HepG2 (cell line): ENCODE measurements around the gene CA14. TPM values are rescaled to one million over a fixed set of nuclear protein-coding genes. Genes with fewer than 3 reads are reported as not detected.

ENCODE experiments used
- AGO2 ChIP-seq: fragments of 200-400 bp; formaldehyde crosslinking; optimal IDR thresholded peaks from 2 replicates; pipeline ENCODE3; 2017; ENCODE audit warnings: mild to moderate bottlenecking, low read depth, low read length, moderate library complexity
- CBX2 ChIP-seq, 2 experiments: fragments of 200-600 bp in 1 of 2; sonication (generic); formaldehyde crosslinking in 1 of 2; IDR thresholded peaks; 2 replicates each; pipeline versions ENCODE4 v1.7.0 to v1.8.1; 2018 to 2022; ENCODE audit warnings: low read depth in 2 of 2, low read length in 1 of 2, mild to moderate bottlenecking in 1 of 2, missing genetic modification reagents in 1 of 2
- CENPT ChIP-seq: sonication (generic); formaldehyde crosslinking; IDR thresholded peaks from 2 replicates; pipeline ENCODE4 v1.8.0; 2022; ENCODE audit warnings: low read depth, mild to moderate bottlenecking, moderate library complexity, missing genetic modification reagents
- FLYWCH1 ChIP-seq: sonication (generic); formaldehyde crosslinking; IDR thresholded peaks from 2 replicates; pipeline ENCODE4 v1.8.1; 2023; ENCODE audit warnings: mild to moderate bottlenecking, missing genetic modification reagents
- FOXA3 ChIP-seq: IDR thresholded peaks from 2 replicates; pipeline ENCODE4 v1.6.1; 2016; ENCODE audit warnings: missing genetic modification reagents, missing compliant biosample characterization
- MAFF ChIP-seq: IDR thresholded peaks from 2 replicates; pipeline ENCODE4 v1.6.1; 2011; ENCODE audit warnings: low read depth, low read length, improper control_type of control experiment
- SETDB1 ChIP-seq: sonication (generic); formaldehyde crosslinking; IDR thresholded peaks from 2 replicates; pipeline ENCODE4 v1.5.1; 2020; ENCODE audit warnings: missing genetic modification reagents, mild to moderate bottlenecking, borderline replicate concordance
- SIX4 ChIP-seq: sonication (generic); formaldehyde crosslinking; IDR thresholded peaks from 2 replicates; pipeline ENCODE4 v1.4.0; 2020; ENCODE audit warnings: missing genetic modification reagents
- SSRP1 ChIP-seq: IDR thresholded peaks from 2 replicates; pipeline ENCODE4 v1.6.1; 2016; ENCODE audit warnings: control low read depth
- ZNF232 ChIP-seq: sonication (generic); formaldehyde crosslinking; IDR thresholded peaks from 2 replicates; pipeline ENCODE4 v1.4.0; 2020; ENCODE audit warnings: missing genetic modification reagents, borderline replicate concordance
- ZNF24 ChIP-seq: fragments of 450-650 bp; IDR thresholded peaks from 2 replicates; pipeline ENCODE4 v1.6.1; 2017; ENCODE audit warnings: antibody characterized with exemption, mild to moderate bottlenecking
- polyA plus RNA-seq, 8 experiments: library from polyadenylated mRNA; depleted of rRNA in 3 of 8; stranded (reverse) in 7 of 8; unstranded in 1 of 8; fragments of >200 nt; fragmentation: Illumina TruSeq in 4 of 8; extraction: Trizol in 4 of 8; gene quantifications; 2 replicates each; pipeline versions ENCODE4 v1.2.1 to v1.2.3, GENCODE V29; 2011 to 2016; ENCODE audit warnings: low read depth in 4 of 8, missing spikeins in 1 of 8, mixed read lengths in 1 of 8; ENCODE audit not compliant: insufficient read depth in 1 of 8
- total RNA-seq, 5 experiments: library from RNA; depleted of rRNA; stranded (reverse); fragments of >200 nt; fragmentation: Illumina TruSeq; extraction: Trizol; gene quantifications; 2 replicates each; pipeline ENCODE4 v1.2.3, GENCODE V29; 2016; ENCODE audit warnings: low read depth in 1 of 5
- TF ChIP-seq, protein P1 (sequence below), 2 experiments: sonication (generic) in 1 of 2; formaldehyde crosslinking in 1 of 2; IDR thresholded peaks; 2 replicates each; pipeline versions ENCODE4 v1.6.1 to v1.9.0; 2014 to 2022; ENCODE audit warnings: antibody characterized with exemption in 1 of 2, borderline replicate concordance in 1 of 2, inconsistent platforms in 1 of 2, low read depth in 1 of 2, missing genetic modification reagents in 1 of 2
- TF ChIP-seq, protein P2 (sequence below): sonication (generic); formaldehyde crosslinking; IDR thresholded peaks from 2 replicates; pipeline ENCODE4 v1.5.1; 2020; ENCODE audit warnings: mild to moderate bottlenecking, missing genetic modification reagents, moderate library complexity
- TF ChIP-seq, protein P3 (sequence below): IDR thresholded peaks from 2 replicates; pipeline ENCODE4 v1.6.1; 2016; ENCODE audit warnings: mild to moderate bottlenecking
- TF ChIP-seq, protein P4 (sequence below): sonication (generic); formaldehyde crosslinking; IDR thresholded peaks from 2 replicates; pipeline ENCODE4 v1.4.0; 2020; ENCODE audit warnings: missing genetic modification reagents, borderline replicate concordance

CA14 gene
- total and polyA plus RNA-seq, 2 of the 13 experiments (the other 11 are each of a cell fraction or from before 2014, with no cell fraction given), result 2.4 to 8.5 TPM

DNA sequence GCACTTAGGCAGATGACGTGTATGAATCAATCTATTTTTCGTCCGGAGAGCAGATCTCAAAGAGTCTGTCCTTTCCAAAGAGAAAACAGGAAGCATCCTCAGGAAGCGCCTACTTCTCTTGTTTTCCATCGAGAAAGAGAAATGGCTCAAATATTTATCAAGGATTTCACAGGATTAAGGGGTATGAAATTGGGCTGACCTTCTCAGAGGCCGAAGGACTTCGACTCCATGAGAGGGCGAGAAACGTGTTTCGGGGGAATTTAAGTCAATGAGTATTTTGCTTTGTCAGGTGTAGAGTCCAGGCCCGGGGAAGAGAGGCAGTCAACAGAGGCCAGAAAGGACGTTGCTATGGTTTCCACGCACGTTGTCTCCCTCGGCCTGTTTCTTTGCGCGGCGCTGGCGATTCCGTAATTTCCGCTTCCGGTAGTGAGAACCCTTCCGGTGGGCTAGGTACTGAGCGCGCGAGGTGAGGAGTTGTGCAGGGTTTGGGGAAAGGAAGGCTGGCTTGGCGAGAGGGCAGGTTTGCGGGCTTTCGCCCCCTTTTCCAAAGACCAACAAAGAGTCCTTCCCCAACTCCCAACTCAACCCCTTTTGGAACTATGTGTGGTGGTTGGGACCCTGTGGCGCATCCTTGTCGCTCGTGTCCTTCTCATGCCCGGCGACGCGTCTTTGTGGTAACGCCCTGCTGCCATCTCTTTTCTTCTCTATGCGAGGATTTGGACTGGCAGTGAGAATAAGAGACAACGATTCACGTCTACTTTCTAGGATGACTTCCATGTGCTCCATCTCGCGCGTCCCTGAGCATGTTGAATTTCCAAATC lies 36.1 kb downstream of the CA14 start, which contains the start of gene MRPS21 (continued):
- TF ChIP-seq, protein P1, sequence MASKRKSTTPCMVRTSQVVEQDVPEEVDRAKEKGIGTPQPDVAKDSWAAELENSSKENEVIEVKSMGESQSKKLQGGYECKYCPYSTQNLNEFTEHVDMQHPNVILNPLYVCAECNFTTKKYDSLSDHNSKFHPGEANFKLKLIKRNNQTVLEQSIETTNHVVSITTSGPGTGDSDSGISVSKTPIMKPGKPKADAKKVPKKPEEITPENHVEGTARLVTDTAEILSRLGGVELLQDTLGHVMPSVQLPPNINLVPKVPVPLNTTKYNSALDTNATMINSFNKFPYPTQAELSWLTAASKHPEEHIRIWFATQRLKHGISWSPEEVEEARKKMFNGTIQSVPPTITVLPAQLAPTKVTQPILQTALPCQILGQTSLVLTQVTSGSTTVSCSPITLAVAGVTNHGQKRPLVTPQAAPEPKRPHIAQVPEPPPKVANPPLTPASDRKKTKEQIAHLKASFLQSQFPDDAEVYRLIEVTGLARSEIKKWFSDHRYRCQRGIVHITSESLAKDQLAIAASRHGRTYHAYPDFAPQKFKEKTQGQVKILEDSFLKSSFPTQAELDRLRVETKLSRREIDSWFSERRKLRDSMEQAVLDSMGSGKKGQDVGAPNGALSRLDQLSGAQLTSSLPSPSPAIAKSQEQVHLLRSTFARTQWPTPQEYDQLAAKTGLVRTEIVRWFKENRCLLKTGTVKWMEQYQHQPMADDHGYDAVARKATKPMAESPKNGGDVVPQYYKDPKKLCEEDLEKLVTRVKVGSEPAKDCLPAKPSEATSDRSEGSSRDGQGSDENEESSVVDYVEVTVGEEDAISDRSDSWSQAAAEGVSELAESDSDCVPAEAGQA (IDR thresholded peaks at IDR 0.05; ENCODE audit: low read depth), result peak; percentile 66
- TF ChIP-seq, protein P1 (CRISPR knock-in tag; IDR thresholded peaks at IDR 0.05; ENCODE audit: borderline replicate concordance), result no peak
- TF ChIP-seq, protein P2, sequence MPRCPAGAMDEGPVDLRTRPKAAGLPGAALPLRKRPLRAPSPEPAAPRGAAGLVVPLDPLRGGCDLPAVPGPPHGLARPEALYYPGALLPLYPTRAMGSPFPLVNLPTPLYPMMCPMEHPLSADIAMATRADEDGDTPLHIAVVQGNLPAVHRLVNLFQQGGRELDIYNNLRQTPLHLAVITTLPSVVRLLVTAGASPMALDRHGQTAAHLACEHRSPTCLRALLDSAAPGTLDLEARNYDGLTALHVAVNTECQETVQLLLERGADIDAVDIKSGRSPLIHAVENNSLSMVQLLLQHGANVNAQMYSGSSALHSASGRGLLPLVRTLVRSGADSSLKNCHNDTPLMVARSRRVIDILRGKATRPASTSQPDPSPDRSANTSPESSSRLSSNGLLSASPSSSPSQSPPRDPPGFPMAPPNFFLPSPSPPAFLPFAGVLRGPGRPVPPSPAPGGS (CRISPR knock-in tag), result no peak
- TF ChIP-seq MAFF (peak; percentile 54), FOXA3 (peak; percentile 70), CENPT (CRISPR knock-in tag) (no peak), CBX2 (IDR thresholded peaks at IDR 0.05; ENCODE audit: low read depth, low read length) (no peak), CBX2 (CRISPR knock-in tag; IDR thresholded peaks at IDR 0.05; ENCODE audit: low read depth) (no peak), FLYWCH1 (CRISPR knock-in tag) (no peak), SSRP1 (CRISPR knock-in tag) (no peak), ZNF232 (CRISPR knock-in tag) (peak; percentile 44; the same call in 1 of the 2 replicates), ZNF24 (no peak), SETDB1 (CRISPR knock-in tag) (no peak), AGO2 (peak; percentile 28), SIX4 (0 out of 2 replicates have a peak, but pooled peaks have one; percentile 13)
- TF ChIP-seq, protein P3, sequence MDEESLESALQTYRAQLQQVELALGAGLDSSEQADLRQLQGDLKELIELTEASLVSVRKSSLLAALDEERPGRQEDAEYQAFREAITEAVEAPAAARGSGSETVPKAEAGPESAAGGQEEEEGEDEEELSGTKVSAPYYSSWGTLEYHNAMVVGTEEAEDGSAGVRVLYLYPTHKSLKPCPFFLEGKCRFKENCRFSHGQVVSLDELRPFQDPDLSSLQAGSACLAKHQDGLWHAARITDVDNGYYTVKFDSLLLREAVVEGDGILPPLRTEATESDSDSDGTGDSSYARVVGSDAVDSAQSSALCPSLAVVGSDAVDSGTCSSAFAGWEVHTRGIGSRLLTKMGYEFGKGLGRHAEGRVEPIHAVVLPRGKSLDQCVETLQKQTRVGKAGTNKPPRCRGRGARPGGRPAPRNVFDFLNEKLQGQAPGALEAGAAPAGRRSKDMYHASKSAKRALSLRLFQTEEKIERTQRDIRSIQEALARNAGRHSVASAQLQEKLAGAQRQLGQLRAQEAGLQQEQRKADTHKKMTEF (CRISPR knock-in tag), result peak; percentile 67
- TF ChIP-seq, protein P4, sequence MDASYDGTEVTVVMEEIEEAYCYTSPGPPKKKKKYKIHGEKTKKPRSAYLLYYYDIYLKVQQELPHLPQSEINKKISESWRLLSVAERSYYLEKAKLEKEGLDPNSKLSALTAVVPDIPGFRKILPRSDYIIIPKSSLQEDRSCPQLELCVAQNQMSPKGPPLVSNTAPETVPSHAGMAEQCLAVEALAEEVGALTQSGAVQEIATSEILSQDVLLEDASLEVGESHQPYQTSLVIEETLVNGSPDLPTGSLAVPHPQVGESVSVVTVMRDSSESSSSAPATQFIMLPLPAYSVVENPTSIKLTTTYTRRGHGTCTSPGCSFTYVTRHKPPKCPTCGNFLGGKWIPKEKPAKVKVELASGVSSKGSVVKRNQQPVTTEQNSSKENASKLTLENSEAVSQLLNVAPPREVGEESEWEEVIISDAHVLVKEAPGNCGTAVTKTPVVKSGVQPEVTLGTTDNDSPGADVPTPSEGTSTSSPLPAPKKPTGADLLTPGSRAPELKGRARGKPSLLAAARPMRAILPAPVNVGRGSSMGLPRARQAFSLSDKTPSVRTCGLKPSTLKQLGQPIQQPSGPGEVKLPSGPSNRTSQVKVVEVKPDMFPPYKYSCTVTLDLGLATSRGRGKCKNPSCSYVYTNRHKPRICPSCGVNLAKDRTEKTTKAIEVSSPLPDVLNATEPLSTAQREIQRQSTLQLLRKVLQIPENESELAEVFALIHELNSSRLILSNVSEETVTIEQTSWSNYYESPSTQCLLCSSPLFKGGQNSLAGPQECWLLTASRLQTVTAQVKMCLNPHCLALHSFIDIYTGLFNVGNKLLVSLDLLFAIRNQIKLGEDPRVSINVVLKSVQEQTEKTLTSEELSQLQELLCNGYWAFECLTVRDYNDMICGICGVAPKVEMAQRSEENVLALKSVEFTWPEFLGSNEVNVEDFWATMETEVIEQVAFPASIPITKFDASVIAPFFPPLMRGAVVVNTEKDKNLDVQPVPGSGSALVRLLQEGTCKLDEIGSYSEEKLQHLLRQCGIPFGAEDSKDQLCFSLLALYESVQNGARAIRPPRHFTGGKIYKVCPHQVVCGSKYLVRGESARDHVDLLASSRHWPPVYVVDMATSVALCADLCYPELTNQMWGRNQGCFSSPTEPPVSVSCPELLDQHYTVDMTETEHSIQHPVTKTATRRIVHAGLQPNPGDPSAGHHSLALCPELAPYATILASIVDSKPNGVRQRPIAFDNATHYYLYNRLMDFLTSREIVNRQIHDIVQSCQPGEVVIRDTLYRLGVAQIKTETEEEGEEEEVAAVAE (CRISPR knock-in tag), result no peak; the same call in 1 of the 2 replicates
